ENCODE data around the gene SCML1.
A peak's percentile ranks its signal among the peaks of the same experiment; 100 is the strongest.
"Not testable (repeated sequence)": the region's sequence is repeated elsewhere in the genome, so short reads cannot be mapped to it uniquely, and the experiment has no call there.

Gene SCML1

DNA sequence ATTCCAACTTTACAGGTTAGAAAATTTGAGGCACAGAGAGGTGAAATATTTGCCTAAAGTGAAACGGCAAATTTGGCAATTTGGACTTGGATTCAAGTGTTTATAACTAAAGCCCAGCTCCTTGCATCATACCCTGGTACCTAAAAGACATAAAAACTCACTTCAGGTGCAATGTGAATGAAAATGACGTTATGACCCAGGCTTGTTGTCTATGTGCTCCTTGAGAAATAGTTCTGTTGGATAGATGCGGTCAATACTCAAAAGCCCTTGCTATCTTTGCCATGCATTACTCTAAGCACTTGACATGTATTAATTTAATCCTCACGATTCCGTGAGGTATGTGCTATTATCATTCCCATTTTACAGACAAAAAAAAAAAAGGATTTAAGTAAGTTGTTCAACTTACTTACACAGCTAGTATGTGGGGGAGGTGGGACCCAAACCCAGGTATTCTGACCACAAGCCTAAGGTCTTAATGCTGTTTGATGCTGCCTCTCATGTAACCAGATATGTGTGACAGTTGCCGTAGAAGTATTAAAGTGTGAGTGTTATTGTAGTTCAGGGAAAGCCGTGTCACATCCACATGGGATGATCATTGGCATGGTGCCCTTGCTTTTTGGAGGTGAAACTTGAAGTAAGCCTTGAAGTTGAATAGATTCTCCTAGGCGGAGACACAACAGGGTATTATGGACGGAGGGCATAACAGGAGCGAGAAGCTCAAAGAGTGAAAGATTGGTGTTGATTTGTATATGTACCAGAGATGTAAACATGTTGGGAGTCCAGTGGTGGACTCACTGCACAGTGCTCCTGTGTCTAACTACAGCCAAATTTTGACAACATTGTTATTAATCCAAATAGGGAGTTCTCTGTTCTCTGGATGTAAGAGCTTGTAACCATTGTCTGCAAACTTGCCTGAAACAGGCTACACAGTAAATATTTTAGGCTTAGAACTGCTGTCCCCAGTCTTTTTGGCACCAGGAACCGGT is 3.1 kb downstream of the SCML1 start:
- no peak for DNase-seq

DNA sequence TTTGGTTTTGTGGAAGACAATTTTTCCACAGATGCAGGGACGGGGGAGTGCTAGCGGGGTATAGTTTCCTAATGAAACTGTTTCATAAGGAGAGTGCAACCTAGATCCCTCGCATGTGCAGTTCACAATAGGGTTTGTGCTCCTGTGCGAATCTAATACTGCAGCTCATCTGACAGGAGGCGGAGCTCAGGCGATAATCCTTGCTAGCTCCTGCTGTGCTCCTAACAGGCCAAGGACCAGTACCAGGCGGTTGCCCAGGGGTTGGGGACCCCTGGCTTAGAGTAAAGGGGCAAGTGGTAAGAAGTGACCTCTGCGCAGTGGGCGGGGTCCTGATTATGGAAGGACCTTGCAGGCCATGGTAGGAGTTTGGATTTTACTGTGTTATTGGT is 3.8 kb downstream of the SCML1 start:
- DNase-seq = no peak

DNA sequence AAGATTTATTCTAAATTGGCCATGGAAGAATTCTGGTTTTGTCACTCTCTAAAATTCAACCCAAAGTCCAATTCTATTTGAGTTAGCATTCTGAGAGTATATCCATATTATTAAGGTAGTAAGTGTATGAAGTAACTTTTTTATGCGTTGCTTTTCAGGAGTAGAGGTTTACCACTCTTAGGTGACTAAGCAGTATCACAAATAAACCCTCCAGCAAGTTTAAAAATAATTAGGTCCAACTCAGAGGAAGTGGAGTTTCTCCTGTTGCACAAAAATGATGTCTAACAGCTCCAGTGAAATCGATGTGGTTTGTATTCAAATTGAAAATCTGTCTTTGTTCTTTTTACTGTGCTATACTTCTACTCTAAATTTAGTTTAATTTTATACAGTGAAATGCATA is 6.6 kb downstream of the SCML1 start:
- DNase-seq = no peak

DNA sequence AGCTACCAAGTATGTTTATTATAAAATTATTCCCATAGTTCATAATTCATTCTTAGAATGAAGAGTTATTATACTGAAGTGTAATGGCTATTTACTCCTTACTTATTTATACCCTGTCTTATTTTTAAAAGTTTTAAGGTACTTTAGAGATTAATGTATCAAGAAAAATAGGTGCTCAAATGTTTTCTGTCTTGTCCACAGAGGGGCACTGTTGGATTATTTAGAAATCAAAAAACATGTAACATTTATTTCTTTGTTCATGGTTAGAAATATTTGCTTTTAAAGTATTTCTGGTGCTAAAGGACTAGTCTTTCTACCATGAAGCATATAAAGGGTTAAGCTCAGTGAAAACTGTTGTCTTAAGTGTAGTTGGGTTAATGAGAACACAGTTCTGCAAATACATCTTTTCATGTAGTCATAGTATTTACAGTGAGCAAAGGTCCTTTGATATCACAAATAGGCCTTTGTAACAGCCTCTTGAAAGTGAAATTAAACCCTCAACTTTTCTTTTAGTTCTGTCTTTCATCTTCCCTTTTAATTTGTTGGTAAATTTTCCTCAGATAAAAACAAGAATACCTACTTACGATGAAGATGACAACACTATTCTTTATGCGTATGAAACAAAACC is 7.7 kb downstream of the SCML1 start:
- DNase-seq = peak in 1 of 2 experiments; percentile 0

DNA sequence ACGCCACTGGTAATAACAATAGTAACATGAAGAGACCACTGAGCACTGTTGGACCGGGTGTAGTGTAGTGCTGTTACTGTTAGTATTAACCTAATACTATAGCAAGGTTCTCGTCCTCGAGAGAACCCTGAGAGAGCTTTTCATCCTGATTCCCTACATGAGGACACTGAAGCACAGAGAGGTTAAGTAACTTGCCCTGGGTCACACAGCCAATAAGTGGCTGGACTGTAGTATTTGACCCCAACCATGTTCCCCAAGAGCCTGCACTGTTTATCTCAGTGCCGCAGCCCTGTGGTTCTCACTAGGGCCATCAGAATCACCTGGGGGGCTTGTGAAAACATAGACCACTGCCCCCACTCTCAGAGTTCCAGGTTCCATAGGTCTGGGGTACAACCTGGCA is 10.4 kb downstream of the SCML1 start:
- DNase-seq = no peak

DNA sequence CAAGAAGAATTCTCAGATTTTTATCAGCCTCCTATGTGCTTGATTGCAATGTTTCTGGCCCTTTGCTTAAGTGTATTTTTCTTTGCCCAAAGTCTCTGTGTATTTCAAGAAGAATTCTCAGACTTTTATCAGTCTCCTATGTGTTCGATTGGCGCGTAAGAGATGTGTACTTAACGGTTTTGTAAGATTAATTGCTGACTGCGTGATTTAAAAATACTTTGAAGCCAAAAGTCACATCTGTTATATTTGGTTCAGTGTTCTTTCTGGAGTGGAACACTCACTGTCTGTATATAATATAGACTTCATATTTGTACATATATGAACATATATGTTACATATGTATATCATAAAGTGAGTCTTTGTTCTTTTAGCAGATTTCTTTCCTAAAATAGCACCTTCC is 11.4 kb downstream of the SCML1 start:
- DNase-seq = no peak

DNA sequence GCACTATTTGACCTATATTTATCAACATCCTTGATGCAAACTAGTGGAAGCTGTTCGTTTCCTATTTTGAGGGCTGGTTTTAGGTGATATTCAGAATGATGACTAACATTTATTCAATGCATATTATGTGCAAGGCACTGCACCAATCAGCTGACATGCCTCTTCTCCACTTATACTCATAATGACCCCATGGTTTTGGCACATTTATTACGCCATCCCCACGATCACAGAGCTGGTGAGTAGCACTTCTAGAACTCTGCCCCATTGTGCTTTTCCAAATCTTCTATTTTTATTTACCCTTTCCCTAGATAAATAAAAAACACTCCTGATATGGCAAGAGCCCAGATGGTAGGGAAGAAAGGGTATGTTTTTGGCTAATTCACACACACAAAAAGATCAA is 13.1 kb downstream of the SCML1 start:
- no peak for DNase-seq

DNA sequence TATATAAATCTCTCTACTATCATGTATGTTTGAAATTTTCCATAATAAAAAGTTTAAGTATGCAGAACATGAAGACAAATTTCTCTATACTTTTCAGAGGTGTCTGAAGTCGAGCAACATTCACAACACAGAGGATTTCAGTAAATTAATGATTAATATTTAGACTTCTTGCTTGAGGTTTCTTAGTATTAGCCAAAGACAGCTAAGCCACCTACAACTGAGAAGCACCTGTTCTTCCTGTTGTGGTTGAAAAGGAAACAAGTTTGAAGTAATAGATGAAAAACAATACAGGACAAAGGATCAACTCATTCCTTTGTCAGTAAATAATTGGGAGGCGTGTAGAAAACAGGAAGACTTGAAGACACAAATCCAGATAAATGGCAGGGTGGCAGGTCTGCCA is 21.1 kb downstream of the SCML1 start:
- no peak for DNase-seq

DNA sequence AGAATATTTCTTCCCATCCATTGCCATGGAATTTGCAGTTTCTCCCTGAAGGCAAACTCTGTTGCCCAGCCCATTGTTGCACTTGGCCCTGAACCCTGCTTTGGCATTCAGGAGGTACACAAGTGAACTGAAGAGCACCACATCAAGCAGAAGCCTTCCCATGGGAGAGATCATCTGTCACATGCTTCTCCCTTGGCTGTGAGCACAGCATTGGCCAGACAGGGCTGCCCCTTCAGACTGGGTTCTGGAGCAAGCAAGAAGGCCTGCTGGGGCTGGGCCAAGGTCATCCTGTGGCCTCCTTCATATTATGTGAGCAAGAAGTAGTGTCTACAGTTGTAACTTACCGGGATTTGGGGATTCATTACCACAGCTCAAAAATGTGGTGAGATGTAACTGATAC is 22.7 kb downstream of the SCML1 start:
- DNase-seq = no peak

DNA sequence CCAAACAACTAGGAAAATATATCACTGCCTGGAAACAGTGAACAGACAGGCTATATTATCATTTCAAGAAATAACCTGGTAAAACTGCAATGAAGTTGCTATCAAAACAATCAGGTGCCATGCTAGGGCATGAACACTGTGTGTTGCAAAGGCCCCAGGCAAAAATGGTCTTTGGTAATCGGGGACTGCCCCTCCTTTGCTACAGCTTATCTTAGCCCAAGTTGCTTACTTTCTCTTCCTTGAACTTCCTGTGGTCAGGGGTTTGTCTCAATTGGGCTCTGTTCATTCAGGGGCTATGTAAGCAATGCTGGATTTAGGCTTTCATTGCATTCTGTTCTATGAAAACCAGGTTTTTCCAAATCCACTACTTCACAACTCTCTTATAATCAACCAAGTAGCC is 30.4 kb downstream of the SCML1 start:
- DNase-seq = no peak

DNA sequence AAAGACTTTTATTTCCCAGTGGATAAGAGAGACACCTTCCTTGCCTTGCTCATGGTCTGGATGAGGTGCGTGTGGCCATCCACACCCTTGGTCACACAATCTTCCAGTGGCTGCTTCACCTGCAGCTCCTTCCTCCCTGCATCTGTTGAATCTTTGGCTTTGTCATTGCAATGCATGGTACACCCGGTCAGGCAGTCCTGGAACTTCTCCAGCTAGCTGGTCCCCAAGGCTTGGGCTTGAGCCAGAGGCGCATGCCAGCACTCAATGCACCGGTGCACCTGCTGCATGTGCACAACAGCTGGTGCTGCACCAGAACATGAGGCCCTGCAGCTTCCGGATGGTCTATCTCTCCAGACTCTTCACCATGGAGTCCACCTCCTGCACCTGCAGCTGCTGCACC is 31.7 kb downstream of the SCML1 start:
- no peak for DNase-seq

DNA sequence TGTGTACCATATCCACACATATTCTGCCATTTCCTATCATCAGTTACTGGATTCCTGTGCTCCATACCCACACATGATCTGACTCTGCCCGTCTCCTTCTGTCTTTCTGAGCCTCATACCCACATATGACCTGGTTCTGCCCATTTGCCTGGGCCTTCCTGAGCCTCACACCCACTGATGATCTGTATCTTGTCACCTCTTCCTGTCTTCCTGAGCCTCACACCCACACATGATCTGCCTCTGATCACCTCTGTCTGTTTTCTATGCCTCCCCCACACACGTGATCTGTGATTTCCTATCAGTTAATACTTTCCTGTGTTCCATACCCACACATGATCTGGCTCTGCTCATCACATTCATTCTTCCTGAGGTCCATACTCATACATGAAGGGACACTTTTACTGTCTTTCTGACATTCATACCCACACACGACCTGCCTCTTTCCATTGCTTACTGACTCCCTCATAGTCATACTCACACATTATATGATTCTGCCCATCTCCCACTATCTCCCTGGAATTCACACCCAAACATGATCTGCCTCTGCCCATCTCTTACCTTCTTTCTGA is 32.5 kb downstream of the SCML1 start:
- no peak for DNase-seq

DNA sequence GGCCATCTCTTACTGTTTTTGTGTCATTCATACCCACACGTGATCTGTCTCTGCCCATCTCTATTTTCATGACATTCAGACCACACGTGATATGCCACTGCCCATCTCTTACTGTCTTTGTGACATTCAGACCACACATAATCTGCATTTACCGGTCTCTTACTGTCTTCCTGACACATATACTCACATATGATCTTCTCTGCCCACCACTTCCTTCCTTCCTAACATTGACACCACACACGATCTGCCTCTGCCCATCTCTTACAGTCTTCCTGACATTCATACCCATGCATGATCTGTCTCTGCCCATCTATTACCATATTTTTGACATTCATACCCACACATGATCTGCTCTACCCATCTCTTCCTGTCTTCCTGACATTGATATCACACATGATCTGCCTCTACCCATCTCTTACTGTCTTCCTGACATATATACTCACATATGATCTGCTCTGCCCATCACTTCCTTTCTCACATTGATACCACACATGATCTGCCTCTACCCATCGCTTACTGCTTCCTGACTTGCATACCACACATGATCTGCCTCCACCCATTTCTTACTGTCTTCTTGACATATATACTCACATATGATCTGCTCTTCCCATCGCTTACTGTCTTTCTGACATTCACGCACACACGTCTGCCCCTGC is 36.1 kb downstream of the SCML1 start:
- DNase-seq = no peak

DNA sequence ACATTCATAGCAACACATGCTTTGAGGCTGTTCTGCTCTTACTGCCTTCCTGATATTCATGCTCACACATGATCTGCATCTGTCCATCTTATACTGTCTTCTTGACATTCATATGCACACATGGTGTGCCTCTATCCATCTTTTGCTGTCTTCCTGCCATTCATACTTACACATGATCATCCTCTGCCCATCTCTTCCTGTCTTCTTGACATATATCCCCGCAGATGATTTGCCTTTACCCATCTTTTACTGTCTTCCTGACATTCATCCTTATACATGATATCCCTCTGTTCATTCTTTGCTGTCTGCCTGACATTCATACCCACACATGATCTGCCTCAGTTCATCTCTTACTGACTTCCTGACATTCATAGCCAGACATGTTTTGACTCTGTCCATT is 36.8 kb downstream of the SCML1 start:
- DNase-seq = no peak

DNA sequence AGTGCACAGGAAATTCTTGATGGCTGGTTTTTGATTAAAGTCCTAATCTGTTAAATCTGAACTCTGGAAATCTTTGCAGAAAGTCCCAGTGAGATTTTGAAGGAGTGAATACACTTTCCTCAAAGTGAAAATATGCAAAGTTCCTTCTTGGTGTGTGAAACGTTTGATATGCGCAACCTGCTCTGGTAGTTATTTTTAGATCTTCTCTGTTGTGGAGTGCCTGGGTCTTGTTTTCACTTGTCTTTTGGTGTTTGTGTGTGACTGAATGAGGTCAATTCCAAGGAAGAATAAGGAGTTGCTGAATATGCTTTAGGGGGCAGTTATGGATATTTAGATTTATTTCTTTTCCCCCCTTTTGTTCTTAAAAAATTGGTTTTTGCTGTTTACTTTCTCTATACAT is 41.7 kb downstream of the SCML1 start:
- DNase-seq = no peak

DNA sequence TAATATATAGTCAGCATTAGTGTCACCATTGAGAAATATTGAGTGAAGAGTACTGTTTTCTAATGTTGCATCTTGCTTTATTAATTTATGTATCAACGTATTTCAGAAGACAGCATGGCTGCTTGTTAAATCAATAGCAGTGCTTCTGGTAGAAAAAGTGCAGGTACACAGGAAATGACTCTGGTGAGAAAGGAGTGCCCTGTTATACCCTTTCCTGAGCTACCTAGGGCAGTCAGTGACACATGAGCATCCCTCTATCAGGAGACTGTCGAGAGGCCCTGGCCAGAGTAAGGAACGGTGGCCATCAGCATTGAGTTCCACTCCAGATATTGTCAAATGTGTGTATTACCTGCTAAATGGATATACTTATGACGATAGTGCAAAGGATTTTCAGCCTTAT is 42.1 kb downstream of the SCML1 start:
- no peak for DNase-seq

DNA sequence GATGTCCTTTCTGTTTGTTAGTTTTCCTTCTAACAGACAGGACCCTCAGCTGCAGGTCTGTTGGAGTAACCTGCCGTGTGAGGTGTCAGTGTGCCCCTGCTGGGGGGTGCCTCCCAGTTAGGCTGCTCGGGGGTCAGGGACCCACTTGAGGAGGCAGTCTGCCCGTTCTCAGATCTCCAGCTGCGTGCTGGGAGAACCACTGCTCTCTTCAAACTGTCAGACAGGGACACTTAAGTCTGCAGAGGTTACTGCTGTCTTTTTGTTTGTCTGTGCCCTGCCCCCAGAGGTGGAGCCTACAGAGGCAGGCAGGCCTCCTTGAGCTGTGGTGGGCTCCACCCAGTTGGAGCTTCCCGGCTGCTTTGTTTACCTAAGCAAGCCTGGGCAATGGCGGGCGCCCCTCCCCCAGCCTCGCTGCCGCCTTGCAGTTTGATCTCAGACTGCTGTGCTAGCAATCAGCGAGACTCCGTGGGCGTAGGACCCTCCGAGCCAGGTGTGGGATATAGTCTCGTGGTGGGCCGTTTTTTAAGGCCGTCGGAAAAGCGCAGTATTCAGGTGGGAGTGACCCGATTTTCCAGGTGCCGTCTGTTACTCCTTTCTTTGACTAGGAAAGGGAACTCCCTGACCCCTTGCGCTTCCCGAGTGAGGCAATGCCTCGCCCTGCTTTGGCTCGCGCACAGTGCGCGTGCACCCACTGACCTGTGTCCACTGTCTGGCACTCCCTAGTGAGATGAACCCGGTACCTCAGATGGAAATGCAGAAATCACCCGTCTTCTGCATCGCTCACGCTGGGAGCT is 49.5 kb downstream of the SCML1 start:
- DNase-seq = not testable (repeated sequence)

DNA sequence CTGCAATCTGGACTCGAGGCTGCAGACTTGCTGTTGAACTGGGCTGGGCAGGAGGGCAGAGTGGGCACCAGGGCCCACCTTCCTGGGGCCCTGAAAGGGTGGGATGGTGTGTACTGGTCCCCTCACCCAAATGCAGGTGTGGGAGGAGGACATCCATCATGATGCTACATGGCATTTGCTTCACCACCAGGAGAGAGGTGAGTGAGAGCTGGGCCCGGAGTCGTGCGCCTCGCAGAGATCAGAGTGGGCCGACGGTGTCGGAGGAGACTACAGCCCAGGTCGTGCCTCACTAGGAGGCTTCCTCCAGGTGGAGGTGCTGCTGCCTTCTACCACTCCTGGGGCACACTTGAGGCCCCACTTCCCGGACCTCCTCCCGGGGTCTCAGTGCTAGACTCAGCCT is 50.3 kb downstream of the SCML1 start:
- DNase-seq = no peak

DNA sequence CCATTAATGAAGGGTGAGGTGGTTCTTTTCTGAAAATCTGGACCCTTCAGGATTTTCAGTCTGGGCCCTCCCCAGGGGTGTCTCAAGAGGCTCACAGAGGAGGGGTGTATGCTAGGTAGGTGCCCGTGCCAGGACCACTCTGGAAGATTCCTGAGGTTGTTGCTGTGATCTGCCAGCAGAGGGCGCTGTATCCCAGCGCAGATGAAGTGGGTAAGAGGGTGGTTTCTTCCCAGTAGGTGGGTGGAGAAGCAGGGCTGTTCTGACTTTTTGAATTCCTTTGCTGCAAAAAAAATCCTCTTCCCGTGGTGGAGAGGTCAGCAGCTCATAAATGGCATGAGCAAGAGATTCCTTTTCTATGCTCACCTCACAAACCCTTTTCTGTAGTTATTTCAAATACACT is 51.1 kb downstream of the SCML1 start:
- DNase-seq = peak; percentile 1 to 8

DNA sequence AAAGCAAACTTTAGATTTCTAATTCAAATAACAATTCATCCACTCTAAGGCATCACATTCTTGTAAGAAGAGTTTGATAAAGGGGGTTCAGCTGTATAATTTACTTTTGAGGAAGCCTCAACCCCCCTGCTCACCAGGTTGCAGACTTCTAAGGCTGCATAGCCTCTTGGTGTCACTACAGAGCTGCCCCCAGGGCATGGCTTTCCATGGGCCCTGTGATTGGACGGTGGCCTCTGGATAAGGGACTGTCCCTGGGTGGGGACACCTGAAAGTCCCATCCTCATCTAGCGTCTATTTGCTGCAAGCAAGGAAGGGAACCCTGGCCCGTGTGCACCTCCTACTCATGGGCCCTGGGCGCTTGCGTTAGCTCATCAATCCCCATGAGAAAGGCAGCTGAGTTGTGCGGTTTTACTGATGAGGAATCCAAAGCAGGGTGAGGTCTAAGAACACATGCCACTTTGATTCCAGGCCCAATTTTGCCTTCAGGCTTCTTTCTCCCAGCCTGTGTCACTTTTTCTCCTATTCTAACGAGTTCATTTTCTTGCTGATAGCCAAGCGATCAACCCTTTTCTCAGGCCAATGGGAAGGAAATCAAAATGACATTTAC is 51.8 kb downstream of the SCML1 start:
- no peak for DNase-seq

DNA sequence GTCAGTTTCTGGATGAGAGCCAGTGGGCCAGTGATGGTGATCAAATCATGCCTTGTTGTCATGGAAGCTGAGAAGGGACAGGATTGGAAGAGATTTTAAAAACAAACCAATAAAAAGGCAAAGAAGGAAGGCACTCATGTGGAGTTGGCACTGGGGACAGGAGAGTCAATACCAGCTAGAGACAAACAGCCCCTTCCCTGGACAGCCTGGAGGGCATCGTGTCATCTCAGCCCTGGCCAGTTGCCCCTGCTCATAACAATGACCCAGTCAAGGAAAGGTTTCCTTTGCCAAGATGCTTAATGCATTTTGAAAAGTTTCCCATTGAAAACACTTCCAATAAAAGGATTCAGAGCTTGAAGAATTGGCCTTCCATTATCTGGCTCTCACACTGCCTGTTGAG is 55.5 kb downstream of the SCML1 start:
- no peak for DNase-seq

DNA sequence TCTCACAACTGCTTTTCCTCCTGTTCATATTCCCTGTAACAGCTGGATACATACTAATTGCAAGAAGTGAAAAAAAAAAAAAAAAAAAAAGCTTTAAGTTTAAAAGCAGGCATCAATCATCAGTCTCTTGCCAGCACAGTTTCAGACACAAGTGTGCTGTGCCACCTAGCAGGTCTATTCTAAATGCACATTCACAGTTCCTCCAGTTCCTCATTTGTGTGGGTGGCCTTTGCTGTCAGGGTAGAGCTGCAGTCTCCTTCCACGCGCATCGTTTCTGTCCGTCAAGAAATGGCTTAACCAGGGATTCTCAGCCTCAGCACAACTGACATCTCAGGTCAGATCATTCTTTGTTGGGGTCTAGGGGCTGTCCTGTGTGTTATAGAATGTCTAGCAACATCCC is 61.6 kb downstream of the SCML1 start:
- DNase-seq = no peak

All from Kasumi-1 (cell line).